Gastroesophageal sphincter (tissue), 4 donors: ENCODE data around the gene AGRP. TPM values are rescaled to one million over a fixed set of nuclear protein-coding genes. Genes with fewer than 3 reads are reported as not detected.

Source experiments
- ATAC-seq: fragments of 150-250 bp; one replicate; pipeline ENCODE4 v1.9.1; 2016; ENCODE audit warnings: mild to moderate bottlenecking, moderate library complexity
- H3K27ac ChIP-seq, 4 donors: fragments of 200-600 bp; sonication (generic) in 3 of 4; 1 replicate in 3 of 4; 2 replicates in 1 of 4; pipeline ENCODE4 v1.5.1; 2016 to 2019
- H3K27me3 ChIP-seq: fragments of 200-600 bp; sonication (generic); one replicate; pipeline ENCODE4 v1.5.1; 2019
- H3K36me3 ChIP-seq, 2 donors: fragments of 200-600 bp; sonication (generic); one replicate each; pipeline ENCODE4 v1.5.1; 2019; ENCODE audit warnings: control low read depth in 1 of 2
- H3K4me1 ChIP-seq, 3 donors: fragments of 200-600 bp; sonication (generic); 1 replicate in 2 of 3; 2 replicates in 1 of 3; pipeline ENCODE4 v1.5.1; 2016 to 2019; ENCODE audit warnings: control low read depth in 2 of 3
- H3K4me3 ChIP-seq, 2 donors: fragments of 200-600 bp; sonication (generic); one replicate each; pipeline ENCODE4 v1.5.1; 2019; ENCODE audit warnings: mild to moderate bottlenecking in 1 of 2, moderate library complexity in 1 of 2
- H3K9me3 ChIP-seq, 3 donors: fragments of 200-600 bp; sonication (generic); one replicate each; pipeline ENCODE4 v1.5.1; 2017 to 2019; ENCODE audit warnings: control low read depth in 2 of 3
- EP300 ChIP-seq: sonication (generic); formaldehyde crosslinking; IDR thresholded peaks from one replicate; pipeline ENCODE4 v1.6.1; 2017; ENCODE audit warnings: antibody characterized with exemption, mild to moderate bottlenecking
- POLR2A ChIP-seq, 2 donors: fragments of 450-650 bp; IDR thresholded peaks; one replicate each; pipeline ENCODE4 v1.6.1; 2017; ENCODE audit warnings: antibody characterized with exemption in 2 of 2, mild to moderate bottlenecking in 2 of 2, moderate library complexity in 1 of 2
- POLR2AphosphoS5 ChIP-seq: sonication (generic); formaldehyde crosslinking; IDR thresholded peaks from one replicate; pipeline ENCODE4 v1.6.1; 2017; ENCODE audit warnings: antibody characterized with exemption
- WGBS, 2 donors: methylation state at CpG; one replicate each; pipeline ENCODE4 v1.1.5; 2018; ENCODE audit warnings: low coverage in 1 of 2; 5-methylcytosine and 5-hydroxymethylcytosine counted together
- total RNA-seq, 4 donors: library from RNA; depleted of rRNA; stranded (reverse); fragments of >200 nt; gene quantifications; one replicate each; pipeline ENCODE4 v1.1.0, GENCODE V29; 2016
- TF ChIP-seq, protein P1 (sequence below), 4 experiments: fragments of 200-600 bp in 2 of 4; fragments of 450-650 bp in 2 of 4; sonication (generic) in 1 of 4; IDR thresholded peaks; one replicate each; pipeline ENCODE4 v1.5.1; 2017 to 2019; ENCODE audit warnings: antibody characterized with exemption in 4 of 4, mild to moderate bottlenecking in 2 of 4, moderate library complexity in 2 of 4

Gene AGRP, protein sequence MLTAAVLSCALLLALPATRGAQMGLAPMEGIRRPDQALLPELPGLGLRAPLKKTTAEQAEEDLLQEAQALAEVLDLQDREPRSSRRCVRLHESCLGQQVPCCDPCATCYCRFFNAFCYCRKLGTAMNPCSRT
- total RNA-seq = not detected

- Histone ChIP-seq H3K27ac (peak within 1 kb of the TSS in 3 of 4 donors; percentile 64 to 95 (median 94)), H3K4me1 (peaks cover 0 to 51% (median 25%) of the 10 kb centered on the region in 3 donors), H3K36me3 (peaks cover 0 to 17% of the 10 kb centered on the region in 2 donors), H3K27me3 (no peaks in the 10 kb centered on the region), H3K9me3 (no peaks in the 10 kb centered on the region), H3K4me3 (peak within 1 kb of the TSS in 1 of 2 donors; percentile 95)
- TF ChIP-seq POLR2AphosphoS5 = no peak
- TF ChIP-seq, protein P1, sequence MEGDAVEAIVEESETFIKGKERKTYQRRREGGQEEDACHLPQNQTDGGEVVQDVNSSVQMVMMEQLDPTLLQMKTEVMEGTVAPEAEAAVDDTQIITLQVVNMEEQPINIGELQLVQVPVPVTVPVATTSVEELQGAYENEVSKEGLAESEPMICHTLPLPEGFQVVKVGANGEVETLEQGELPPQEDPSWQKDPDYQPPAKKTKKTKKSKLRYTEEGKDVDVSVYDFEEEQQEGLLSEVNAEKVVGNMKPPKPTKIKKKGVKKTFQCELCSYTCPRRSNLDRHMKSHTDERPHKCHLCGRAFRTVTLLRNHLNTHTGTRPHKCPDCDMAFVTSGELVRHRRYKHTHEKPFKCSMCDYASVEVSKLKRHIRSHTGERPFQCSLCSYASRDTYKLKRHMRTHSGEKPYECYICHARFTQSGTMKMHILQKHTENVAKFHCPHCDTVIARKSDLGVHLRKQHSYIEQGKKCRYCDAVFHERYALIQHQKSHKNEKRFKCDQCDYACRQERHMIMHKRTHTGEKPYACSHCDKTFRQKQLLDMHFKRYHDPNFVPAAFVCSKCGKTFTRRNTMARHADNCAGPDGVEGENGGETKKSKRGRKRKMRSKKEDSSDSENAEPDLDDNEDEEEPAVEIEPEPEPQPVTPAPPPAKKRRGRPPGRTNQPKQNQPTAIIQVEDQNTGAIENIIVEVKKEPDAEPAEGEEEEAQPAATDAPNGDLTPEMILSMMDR (IDR thresholded peaks at IDR 0.05) = no peak
- no peak for TF ChIP-seq EP300
- no peak for TF ChIP-seq POLR2A (IDR thresholded peaks at IDR 0.05)
- ATAC-seq = no peak
- WGBS, 2 donors = 100% methylated on average over 1 of the region's 6 CpGs; no CpG with 5 or more reads in 1 of the 2 donors
Measured at GRCh38 chr16:67483150-67483549, at the start of gene AGRP. AGRP (minus strand) TSS chr16:67483547; CDS start chr16:67483398, 149 bp downstream.

GRCh38 chr16:67531247-67531646 is 47.9 kb upstream of the AGRP start:
- no peak for ATAC-seq
- H3K4me1 ChIP-seq = peaks cover 0 to 59% (median 16%) of the 10 kb centered on the region in 3 donors
- H3K36me3 ChIP-seq = no peaks in the 10 kb centered on the region
- 62% methylated on average over 3 of the region's 4 CpGs; no CpG with 5 or more reads in 1 of the 2 donors for WGBS, 2 donors
- TF ChIP-seq POLR2A (IDR thresholded peaks at IDR 0.05) = no peak
- no peak for TF ChIP-seq EP300
- TF ChIP-seq, protein P1 (IDR thresholded peaks at IDR 0.05) = no peak
- TF ChIP-seq POLR2AphosphoS5 = no peak
- no peaks in the 10 kb centered on the region for H3K9me3 ChIP-seq
- H3K4me3 ChIP-seq = peak overlapping the region in 1 of 2 donors; percentile 95
- H3K27ac ChIP-seq = peak overlapping the region in 3 of 4 donors; percentile 92 to 95 (median 93)
- H3K27me3 ChIP-seq = no peaks in the 10 kb centered on the region

GRCh38 chr16:67530013-67530939 is 46.9 kb upstream of the AGRP start:
- WGBS, 2 donors = 4 to 8% methylated on average over 5 to 8 of the region's 48 CpGs
- peak; percentile 91 for ATAC-seq
- Histone ChIP-seq H3K4me3 (peak overlapping the region; percentile 75 to 95), H3K27ac (peak overlapping the region; percentile 76 to 95 (median 92)), H3K4me1 (peaks cover 0 to 49% (median 15%) of the 10 kb centered on the region in 3 donors), H3K36me3 (no peaks in the 10 kb centered on the region), H3K27me3 (no peaks in the 10 kb centered on the region), H3K9me3 (no peaks in the 10 kb centered on the region)
- TF ChIP-seq POLR2A (IDR thresholded peaks at IDR 0.05) = peak; percentile 79 to 81
- TF ChIP-seq POLR2AphosphoS5 = peak; percentile 77
- no peak for TF ChIP-seq EP300

GRCh38 chr16:67529582-67530012 is 46.2 kb upstream of the AGRP start:
- H3K27me3 ChIP-seq = no peaks in the 10 kb centered on the region
- WGBS, 2 donors = 0% methylated on average over 2 to 4 of the region's 16 CpGs
- H3K9me3 ChIP-seq = no peaks in the 10 kb centered on the region
- TF ChIP-seq POLR2AphosphoS5 (no peak), EP300 (no peak)
- TF ChIP-seq, protein P1 (IDR thresholded peaks at IDR 0.05) = no peak
- ATAC-seq = peak; percentile 13
- H3K27ac ChIP-seq = peak overlapping the region; percentile 76 to 95 (median 92)
- H3K4me3 ChIP-seq = peak overlapping the region; percentile 75 to 95
- no peaks in the 10 kb centered on the region for H3K36me3 ChIP-seq
- peaks cover 0 to 44% (median 15%) of the 10 kb centered on the region in 3 donors for H3K4me1 ChIP-seq

GRCh38 chr16:67528870-67529581 is 45.7 kb upstream of the AGRP start:
- WGBS, 2 donors = no CpG with 5 or more reads among the region's 65 CpGs
- peak overlapping the region; percentile 76 to 95 (median 92) for H3K27ac ChIP-seq
- H3K9me3 ChIP-seq = no peaks in the 10 kb centered on the region
- ATAC-seq = peak; percentile 42
- peak; percentile 61 to 64 for TF ChIP-seq POLR2A (IDR thresholded peaks at IDR 0.05)
- TF ChIP-seq, protein P1 (IDR thresholded peaks at IDR 0.05) = no peak
- TF ChIP-seq POLR2AphosphoS5 = no peak
- TF ChIP-seq EP300 = no peak
- H3K27me3 ChIP-seq = no peaks in the 10 kb centered on the region
- peaks cover 0 to 44% (median 15%) of the 10 kb centered on the region in 3 donors for H3K4me1 ChIP-seq
- H3K4me3 ChIP-seq = peak overlapping the region; percentile 75 to 95
- no peaks in the 10 kb centered on the region for H3K36me3 ChIP-seq
